Hepatocyte (in vitro differentiated cells): ENCODE measurements around the gene C12orf43.

Experiments
- EZH2 ChIP-seq: fragments of 200-600 bp; sonication (generic); IDR thresholded peaks from 2 replicates; pipeline ENCODE4 v1.6.1; 2016; ENCODE audit warnings: antibody characterized with exemption, mild to moderate bottlenecking, borderline replicate concordance
- EZH2phosphoT487 ChIP-seq: fragments of 200-600 bp; sonication (generic); IDR thresholded peaks from one replicate; pipeline ENCODE4 v1.6.1; 2018; ENCODE audit warnings: antibody characterized with exemption, mild to moderate bottlenecking, low read depth, moderate library complexity; ENCODE audit not compliant: unreplicated experiment, severe bottlenecking
- TF ChIP-seq, protein P1 (sequence below): fragments of 200-600 bp; sonication (generic); IDR thresholded peaks from 2 replicates; pipeline ENCODE4 v1.5.1; 2016; ENCODE audit warnings: antibody characterized with exemption, mild to moderate bottlenecking; ENCODE audit not compliant: poor library complexity

DNA sequence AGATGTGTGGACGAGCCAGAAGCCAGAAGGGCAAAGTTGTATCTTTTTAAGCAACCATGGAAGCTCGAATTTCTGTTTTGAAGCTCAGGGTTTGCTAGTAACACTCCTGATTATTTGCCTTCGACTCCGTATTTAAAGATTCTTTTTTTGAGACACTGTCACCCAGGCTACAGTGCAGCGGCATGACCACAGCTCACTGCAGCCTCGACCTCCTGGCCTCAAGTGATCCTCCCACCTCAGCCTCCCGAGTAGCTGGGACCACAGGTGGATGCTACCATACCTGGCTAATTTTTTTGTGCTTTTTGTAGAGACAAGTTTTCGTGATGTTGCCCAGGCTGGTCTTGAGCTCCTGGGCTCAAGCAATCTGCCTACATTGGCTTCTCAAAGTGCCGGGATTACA is 41.5 kb upstream of the C12orf43 start:
- TF ChIP-seq, protein P1, sequence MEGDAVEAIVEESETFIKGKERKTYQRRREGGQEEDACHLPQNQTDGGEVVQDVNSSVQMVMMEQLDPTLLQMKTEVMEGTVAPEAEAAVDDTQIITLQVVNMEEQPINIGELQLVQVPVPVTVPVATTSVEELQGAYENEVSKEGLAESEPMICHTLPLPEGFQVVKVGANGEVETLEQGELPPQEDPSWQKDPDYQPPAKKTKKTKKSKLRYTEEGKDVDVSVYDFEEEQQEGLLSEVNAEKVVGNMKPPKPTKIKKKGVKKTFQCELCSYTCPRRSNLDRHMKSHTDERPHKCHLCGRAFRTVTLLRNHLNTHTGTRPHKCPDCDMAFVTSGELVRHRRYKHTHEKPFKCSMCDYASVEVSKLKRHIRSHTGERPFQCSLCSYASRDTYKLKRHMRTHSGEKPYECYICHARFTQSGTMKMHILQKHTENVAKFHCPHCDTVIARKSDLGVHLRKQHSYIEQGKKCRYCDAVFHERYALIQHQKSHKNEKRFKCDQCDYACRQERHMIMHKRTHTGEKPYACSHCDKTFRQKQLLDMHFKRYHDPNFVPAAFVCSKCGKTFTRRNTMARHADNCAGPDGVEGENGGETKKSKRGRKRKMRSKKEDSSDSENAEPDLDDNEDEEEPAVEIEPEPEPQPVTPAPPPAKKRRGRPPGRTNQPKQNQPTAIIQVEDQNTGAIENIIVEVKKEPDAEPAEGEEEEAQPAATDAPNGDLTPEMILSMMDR, result no peak
- TF ChIP-seq EZH2phosphoT487, result no peak
- no peak for TF ChIP-seq EZH2
